GM19463 (cell line): ENCODE measurements around the gene GNA12.

Source experiments
- ATAC-seq: cut with Tn5 transposase; IDR thresholded peaks from one replicate; pipeline ENCODE4 v1.9.1; 2021; ENCODE audit warnings: mild to moderate bottlenecking, moderate library complexity; ENCODE audit not compliant: unreplicated experiment

Gene GNA12, protein sequence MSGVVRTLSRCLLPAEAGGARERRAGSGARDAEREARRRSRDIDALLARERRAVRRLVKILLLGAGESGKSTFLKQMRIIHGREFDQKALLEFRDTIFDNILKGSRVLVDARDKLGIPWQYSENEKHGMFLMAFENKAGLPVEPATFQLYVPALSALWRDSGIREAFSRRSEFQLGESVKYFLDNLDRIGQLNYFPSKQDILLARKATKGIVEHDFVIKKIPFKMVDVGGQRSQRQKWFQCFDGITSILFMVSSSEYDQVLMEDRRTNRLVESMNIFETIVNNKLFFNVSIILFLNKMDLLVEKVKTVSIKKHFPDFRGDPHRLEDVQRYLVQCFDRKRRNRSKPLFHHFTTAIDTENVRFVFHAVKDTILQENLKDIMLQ

DNA sequence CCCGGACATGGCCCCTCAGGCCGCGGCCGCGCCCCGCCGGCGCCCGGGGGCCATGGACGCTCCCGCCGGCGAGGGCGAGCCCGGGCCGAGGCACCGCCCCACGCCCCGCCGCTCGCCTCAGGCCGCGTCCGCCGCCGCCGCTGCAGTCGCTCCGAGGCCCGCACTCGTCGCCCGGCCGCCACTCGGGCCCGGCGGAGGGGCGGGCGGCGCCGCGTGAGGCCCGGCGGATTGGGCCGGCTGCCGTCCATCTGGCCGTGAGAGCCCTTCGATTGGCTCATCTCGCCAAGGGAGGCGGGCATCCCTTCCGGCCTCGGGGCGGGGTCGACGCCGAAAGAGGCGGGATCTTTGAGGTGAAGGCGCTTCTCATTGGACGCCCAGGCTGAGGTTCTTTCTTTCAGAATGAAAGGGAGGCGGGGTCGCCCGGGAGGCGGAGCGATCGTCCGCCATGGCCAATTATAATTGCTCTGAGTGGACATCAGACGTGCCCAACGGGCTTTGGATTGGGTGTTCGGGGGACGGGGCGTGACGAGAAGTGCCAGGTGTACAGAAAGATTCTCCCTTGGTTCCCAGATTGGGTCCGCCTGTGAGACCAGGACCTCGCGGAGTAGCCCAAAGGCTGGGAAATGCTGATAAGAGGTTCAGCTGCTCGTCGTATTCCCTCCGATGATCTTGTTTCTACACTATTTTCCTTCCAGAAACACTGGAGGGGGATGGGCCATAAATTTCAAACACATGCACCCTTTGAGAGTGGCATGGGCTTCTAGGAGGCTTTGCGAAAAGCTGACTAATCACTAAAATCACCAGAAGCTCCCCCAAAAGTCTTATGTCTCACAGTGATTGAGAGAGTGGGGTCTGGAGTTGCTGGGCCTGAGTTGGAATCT, at the start of gene GNA12:
GNA12 (minus strand) TSS at position 156 of the 881 bp plus-strand sequence; CDS start at position 9, 147 bp downstream.
- peak; percentile 92 for ATAC-seq

DNA sequence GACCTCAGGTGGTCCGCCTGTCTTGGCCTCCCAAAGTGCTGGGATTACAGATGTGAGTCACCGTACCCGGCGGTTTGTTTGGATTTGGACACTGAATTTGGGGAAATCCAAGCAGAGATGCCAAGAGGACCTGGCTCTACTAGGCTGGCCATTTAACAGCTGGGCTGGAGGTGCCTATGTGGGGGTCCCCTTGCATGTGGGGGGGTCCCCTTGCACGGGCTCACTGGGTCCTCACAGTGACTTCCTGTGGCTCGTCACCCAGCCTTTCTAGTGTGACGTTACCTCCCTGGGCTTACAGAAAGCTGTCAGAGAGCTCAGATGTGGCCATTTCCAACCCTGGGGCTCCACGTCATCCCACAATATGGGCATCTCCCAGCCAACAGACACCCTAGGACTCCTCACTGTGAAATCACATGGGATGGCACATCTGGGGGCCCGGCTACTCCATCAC, 49.3 kb upstream of the GNA12 start:
- ATAC-seq, result no peak

DNA sequence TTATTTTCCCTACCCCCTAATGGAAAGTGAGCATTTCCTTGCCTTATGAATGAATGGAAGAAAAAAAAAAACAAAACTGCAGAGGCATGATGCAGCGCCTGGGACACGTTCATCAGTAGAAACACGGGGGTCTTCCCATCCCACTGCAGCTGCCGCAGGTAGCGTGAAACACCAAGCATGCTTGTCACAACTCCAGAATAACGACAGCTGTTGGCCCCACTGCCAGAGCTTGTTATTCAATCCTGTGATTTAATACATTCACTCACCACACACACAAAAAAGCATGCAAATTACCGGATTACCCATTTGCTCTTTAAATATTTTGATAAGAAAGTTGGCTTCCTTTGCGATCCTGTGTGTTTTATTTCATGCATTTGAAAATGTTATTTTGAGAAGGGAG, 48.4 kb upstream of the GNA12 start:
- ATAC-seq, result no peak

DNA sequence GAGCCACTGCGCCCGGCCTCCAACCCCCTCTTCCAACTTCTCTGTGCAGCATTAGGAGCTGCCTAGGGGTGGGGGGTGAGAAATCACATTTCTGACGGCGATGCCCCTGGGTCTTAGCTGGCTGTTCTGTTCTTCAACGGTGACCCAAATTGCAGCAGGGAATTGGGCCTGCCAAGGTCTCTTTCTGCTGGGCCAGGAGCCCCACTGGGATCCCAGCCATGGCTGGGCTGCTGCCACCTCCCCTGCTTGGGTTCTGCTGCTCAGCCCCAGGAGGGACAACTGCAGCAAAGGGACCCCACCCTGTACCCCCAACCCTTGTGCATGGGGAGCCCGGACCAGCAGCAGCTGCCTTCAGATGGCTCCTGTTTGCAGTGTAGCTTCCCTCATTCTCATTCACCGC, 43.7 kb upstream of the GNA12 start:
- ATAC-seq, result no peak

DNA sequence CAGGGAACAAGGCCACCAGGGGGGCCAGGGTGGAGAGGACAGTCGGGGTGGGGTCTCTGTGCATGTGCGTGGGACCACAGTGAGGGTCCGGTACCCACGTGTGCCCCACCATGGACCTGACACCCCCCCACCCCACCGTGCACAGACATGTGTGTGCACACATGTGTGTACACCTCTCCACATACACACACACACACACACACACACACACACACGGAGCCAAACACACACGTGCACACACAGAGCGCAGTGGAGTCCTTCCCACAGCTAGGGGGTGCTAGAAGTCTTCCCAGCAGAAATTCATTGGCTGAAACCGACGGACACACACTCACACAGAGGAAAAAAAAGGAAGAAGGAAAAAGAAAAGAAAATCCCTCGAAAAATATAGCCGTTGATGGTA, 42.8 kb upstream of the GNA12 start:
- ATAC-seq, result no peak

DNA sequence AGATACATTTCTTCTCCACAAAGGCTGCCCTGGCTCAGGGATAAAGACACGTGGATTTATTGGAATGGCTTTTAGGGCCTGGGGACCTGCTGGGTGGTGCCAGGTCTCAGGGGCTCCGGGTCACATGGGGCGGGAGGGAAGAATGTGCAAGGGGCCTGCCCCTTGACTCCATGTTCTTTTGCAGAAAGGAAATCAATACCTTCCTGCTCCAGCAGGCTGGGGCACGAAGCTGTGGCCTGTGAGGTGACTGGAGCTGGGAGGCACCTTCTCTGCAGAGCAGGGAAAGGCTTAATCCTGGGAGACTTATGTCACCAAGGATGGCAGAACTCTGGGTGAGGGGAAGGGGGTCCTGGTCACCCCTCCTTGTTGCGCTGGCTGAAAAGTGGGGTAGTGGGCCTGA, 42.3 kb upstream of the GNA12 start:
- no peak for ATAC-seq

DNA sequence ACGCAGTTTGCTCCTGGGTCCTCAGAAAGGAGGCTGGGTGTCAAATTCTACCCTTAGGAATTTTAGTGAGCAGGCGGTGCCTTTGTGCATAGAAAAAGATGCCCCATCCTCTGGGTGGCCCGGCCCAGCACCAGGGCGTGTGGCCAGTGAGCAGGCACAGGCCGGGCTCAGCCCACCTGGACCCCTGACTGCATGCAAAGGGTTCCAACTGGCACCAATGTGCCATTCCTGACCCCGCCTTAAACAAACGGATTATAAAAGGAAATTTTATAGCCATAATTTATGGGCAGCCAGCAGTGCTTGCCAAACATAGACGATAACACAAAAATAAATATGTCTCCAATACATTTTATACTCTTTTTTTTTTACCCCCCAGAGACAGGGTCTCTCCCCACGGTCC, 40.1 kb upstream of the GNA12 start:
- ATAC-seq, result no peak

DNA sequence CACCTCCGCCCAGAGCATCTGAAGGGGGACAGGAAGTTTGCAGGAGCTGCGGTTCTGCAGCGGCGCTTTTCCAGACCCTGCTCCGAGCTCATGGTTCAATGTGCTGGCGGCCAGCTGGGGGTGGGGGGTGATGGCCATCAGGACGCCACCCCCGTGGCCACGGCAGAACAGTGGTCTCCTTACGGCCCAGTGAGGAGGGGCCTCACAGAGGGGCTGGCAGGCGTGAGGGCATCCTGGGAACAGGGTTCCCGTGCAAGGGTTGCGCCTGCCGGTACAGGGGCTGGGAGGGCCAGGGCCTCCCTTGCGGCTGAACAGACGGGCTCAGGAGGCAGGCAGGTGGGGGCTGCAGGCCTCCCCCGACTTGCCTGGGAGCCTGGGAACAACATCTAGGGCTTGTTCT, 39.0 kb upstream of the GNA12 start:
- no peak for ATAC-seq

DNA sequence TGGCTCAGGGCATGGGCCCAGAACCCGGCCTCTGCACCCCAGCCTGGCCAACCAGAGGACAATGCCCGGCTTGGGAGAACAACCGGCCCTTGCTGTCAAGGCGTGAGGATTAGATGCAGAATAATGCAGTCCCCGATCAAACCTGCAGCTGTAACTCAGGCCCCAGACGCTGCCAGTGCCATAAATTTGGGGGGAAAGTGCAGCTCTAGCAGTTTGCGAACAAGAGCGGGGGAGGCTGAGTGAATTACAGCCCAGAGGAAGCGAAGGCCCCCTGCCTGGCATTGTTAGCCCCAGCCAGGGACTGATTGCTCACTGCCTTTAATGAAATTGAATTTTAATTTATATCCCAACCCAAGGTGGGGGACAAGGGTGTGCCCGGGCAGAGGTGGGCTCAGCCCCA, 38.0 kb upstream of the GNA12 start:
- no peak for ATAC-seq

DNA sequence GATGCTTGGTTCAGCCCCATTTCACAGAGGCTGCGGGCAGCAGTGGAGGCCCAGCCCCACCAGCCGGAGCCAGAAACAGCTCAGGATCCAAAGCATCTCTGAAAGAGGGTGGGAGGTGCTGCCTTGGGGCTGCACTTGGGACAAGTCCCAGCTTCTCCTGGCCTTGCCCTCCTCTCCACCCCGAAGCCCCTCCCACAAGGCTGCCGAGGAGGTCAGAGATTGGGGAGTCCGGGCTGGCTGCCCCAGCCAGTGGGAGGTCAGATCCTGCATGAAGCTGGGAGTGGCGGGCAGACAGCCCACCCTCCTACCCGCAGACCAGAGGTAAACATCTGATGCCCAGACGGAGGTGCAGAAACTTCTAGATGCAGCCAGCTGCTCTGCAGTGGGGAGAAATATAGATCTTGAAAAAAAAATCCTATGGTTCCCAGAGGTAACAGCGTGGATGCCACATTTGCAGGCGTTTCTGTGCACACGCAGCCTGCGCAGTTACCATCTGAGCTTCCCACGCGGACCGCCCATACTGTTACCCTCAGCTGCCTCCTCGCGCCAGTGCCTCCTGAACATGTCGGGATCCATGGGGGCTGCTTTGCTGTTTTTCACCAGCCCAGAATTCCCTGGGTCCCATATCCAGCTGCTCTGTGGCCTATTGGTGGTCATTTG, 36.9 kb upstream of the GNA12 start:
- no peak for ATAC-seq

DNA sequence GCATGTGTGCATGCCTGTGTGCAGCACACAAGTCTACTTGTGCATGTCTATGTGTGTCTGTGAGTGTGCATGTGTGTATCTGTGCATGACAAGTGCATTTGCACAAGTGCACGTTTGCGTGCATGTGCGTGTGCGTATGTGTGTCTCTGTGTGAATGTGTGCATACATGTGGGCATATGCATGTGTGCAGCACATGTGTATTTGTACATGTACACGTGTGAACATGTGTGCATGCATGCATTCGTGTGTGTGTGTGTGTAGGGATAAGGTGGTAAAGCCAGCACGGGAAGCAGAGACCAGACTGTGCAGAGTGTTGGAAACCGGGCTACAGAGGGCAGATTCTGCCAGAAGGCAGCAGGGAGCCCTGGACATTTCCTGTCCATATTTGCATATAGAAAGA, 35.9 kb upstream of the GNA12 start:
- no peak for ATAC-seq

DNA sequence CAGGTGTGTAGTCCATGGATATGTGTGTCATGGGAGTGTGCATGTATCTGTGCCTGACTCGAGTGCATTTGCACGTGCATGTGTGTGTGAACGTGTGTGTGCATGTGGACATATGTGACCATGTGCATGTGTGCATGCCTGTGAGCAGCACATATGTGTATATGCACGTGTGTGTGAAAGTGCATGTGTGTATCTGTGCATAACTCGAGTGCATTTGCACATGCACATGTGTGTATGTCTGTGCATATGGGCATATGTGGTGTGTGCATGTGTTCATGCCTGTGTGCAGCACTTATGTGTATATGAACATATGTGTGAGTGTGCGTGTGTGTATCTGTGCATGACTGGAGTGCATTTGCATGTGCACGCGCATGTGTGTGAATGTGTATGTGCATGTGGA, 35.2 kb upstream of the GNA12 start:
- ATAC-seq, result no peak

DNA sequence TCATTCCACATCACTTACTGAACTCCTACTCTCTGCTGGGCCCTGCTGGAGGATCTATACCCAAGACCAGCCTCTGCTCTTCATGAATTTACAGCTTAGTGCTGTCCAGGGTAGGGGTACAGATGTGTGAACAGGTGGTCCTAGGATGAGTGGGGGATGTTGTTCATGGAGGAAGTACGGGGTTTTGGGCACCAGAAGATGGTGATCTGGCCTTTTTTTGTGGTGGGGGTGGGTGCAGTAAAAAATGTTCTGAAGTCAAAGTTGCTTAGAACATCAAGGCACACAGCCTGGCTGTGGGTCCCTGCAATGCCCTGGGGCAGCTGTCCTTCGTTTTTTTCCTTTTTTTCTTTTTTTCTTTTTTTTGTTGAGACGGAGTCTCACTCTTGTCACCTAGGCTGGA, 34.2 kb upstream of the GNA12 start:
- ATAC-seq, result no peak

DNA sequence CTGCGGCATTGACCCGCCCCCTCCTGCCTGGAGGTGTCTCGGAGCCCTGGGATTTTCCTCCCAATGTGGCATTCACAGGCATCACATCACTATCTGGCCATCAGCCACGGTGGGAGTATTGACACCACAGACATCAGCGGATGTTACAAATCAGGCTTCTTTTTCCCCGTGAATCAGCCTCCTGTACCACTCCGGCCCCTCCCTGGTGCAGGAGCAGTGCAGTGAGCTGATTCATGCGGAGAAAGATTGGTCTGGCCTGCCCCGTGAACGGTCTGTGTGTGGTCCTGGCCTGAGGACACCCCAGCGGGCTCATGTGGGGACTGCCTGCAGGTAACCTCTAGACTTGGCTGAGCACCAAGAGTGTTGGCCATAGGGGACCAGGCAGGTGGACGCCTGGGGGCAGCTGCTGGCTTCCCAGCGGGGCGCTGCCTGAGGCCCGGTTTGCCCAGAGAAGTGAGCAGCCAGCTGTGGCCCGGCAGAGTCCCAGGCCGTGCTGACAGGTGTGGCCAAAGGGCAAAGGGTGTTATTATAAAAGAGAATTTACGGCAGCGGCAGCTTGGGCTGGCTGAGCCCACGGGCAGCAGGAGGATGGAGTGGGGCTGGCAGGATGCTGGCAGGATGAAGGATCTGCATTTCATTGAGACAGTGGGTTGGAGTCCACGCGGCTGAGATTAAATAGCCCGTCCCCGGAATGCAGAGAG, 32.1 kb upstream of the GNA12 start:
- no peak for ATAC-seq

DNA sequence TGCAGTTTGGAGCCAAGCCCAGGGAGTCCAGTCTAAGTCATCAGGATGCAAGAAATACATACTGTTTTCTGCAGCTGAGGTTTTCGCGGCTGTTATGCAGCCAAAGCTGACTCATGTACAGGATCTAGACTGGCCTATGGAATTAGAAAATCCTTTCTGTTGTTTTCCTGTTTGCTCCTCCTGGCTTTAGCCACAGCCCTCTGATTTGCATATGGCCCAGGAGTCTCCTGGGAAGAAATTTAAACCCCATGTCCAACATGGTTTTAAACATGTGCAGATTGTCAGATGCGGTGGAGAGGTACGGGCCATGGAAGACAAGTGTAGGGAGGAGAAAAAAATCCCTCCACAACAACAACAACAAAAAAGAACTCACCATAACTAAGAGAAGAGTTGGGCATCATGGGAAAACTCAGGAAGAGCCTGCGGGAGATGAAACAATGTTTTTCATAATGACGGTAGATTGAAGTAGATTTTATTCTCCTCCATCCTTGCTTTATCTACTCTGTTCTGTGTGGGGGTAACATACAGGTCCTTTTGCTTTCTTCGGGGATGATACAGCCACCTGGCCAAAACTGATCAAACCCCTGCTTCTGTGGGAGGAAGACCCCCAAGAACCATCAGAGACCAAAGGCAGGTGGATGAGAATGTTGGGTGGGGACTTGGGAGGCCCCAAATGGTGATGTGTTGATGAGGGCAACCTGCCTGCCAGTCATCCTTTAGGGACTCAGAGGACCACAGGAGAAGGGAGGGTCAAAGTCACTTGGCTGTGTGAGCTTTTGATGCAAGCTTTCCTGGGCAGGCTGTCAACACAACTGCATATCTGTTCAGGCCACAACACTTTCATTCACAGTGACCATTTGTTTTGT, 29.8 kb upstream of the GNA12 start:
- no peak for ATAC-seq

DNA sequence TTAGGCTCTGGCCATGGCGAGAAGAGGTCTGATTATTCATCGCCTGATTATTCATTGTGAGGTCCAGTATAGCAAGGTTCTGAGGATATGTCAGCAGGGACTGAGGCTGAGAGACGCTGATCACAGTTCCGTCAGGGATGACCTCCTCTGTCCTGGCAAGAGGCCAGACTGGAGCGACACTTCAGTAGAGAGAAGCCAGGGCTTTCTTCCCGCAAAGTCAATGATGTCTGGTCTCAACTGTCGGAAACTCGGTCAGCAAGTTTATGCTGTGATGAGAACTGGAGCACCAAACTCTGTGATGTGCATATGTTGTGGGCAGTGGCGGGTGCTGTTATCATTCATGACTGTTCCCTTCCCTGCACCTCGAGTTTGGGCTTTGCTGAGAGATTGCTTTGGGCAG, 29.0 kb upstream of the GNA12 start:
- ATAC-seq, result no peak

DNA sequence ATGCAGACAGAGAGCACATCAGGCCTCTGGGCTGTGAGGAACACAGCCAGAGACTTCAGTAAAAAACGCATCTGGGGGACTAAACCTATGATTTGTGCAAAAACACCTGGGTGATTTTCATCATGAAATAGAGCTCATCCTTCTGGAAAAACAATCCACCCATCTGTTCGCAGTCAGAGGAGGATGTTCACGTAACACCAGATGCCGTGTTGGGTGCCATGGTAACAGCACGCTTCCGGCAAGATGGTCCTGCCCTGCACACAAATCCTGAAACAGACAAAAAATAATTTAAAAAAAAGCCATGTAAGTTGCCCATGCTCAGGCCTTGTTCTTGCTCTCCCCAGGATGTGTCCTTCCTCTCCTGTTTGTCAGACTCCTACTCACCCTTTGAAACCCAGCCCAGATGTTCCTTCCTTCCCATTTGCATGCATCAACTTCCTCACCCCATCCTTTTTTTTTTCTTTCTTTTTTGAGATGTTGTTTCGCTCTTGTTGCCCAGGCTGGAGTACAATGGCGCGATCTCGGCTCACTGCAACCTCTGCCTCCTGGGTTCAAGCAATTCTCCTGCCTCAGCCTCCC, 28.3 kb upstream of the GNA12 start:
- ATAC-seq, result no peak

DNA sequence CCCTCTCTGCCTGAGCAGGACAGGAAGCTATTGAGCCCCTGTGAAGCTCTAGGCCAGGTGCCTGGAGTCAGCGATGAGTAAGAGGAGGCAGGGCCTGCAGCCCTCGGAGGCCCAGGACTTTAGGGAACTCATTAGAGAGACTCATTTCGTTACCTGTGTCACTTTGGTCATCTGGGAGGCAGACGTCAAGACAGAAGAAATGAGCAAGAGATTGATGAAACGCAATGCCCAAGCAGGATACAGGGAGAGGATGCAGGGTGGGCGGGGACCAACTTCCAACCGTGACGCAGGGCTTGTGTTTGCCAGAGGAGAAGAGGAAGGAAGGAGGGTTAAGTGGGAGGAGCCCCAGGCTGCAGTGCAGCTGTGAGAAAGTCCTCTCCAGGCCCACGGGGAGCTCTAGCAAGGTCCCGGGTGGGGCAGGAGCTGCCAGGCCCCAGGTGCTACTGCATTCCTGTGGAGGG, 26.4 kb upstream of the GNA12 start:
- ATAC-seq, result peak; percentile 63

DNA sequence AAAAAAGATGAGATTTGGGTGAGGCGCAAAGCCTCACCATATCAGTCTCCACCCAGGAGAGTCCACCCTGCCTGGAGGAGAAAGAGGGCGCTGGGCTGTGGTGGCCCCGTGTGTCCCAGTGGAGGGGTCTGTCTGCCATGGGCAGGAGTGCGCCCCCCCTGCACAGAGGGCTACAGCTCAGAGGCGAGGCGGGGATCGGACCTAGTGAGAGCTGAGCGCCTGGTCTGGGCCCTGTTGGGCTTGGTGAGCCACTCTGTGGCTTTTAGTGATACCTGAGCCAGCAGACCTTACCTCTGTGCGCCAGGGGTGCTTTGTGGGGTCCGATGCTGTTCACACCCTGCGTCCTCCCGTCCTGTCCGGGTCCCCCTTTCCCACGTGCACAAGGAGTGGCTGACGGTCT, 25.9 kb upstream of the GNA12 start:
- no peak for ATAC-seq

DNA sequence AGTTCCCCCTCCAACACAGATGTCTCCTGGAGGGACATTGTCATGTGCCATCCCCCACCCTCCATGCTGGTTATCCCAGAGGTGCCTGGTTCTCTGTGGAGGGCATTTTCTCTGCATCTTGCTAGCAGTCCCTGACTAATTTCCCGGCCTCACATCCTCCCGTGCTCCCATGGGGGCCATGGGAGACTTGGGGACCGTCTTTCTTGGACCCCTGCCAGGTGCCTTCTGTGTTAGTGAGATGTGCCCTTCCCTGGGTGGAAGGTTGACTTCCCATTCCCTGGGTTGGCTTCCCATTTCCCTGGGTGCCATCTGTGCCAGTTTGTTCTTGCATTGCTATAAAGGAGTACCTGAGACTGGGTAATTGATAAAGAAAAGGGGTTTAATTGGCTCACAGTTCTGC, 22.5 kb upstream of the GNA12 start:
- ATAC-seq, result no peak
